Measurements from ENCODE around the gene PHLDB1. TPM values are rescaled to one million over a fixed set of nuclear protein-coding genes. Genes with fewer than 3 reads are reported as not detected.

PHLDB1 gene
- polyA plus RNA-seq, 1 of the 3 experiments (the other 2 are of a cell fraction) = 89.4 TPM

DNA sequence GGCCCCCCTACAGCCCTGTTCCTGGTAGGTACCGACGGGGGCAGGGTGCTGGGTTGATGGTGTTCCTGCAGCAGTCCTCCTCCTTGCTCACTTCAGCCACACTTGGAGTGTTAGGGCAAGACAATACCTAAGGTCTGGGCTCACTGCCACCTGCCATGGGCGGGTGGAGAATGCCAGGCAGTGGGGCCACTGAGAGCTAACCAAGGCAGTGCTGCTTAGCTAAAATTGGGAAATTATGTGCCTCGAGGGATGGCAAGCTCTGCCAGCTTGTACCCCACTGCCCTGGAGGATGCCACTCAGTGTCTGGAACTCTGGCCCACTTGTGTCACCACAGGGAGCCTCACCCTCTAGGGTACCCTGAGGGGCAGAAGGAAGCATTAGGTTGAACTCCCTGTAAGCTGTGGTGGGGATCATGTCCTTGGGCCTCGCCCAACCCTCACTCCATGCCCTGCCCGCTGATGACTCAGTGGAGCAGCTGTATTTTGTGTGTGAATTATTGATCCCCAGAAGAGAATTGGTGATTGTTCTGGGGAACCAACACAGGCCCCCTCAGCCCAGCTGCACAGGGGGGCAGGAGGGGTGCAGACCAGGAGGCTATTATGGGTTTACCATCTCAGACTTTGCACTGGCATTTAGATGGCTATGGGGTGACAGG, 17.7 kb downstream of the PHLDB1 start:
- no peak overlapping the region for H3K9ac ChIP-seq
- no peak for DNase-seq
- H3K4me2 ChIP-seq = no peak overlapping the region; the same call in 1 of the 2 replicates
- H4K20me1 ChIP-seq (ENCODE audit: insufficient read depth) = peaks cover 67% of the 10 kb centered on the region
- peaks cover 98% of the 10 kb centered on the region for H3K79me2 ChIP-seq (ENCODE audit: insufficient read depth)
- H3K27ac ChIP-seq (ENCODE audit: low read depth in 2 of 2, low read length in 1 of 2) = peak overlapping the region in 1 of 2 experiments; percentile 73; a peak in 2 of 4 replicates
- no peaks in the 10 kb centered on the region for H3K27me3 ChIP-seq (ENCODE audit: insufficient read depth)
- TF ChIP-seq, protein P1, sequence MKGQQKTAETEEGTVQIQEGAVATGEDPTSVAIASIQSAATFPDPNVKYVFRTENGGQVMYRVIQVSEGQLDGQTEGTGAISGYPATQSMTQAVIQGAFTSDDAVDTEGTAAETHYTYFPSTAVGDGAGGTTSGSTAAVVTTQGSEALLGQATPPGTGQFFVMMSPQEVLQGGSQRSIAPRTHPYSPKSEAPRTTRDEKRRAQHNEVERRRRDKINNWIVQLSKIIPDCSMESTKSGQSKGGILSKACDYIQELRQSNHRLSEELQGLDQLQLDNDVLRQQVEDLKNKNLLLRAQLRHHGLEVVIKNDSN (IDR thresholded peaks at IDR 0.05; ENCODE audit: borderline replicate concordance, low read depth) = no peak
- TF ChIP-seq RCOR1 (IDR thresholded peaks at IDR 0.05; ENCODE audit: low read length) = no peak
- no peak for TF ChIP-seq GABPA (IDR thresholded peaks at IDR 0.05; ENCODE audit: low read depth)
- TF ChIP-seq FOXJ3 (CRISPR knock-in tag; IDR thresholded peaks at IDR 0.05) = no peak
- no peak for TF ChIP-seq FOXM1 (IDR thresholded peaks at IDR 0.05; ENCODE audit: low read depth)
- TF ChIP-seq, protein P2, sequence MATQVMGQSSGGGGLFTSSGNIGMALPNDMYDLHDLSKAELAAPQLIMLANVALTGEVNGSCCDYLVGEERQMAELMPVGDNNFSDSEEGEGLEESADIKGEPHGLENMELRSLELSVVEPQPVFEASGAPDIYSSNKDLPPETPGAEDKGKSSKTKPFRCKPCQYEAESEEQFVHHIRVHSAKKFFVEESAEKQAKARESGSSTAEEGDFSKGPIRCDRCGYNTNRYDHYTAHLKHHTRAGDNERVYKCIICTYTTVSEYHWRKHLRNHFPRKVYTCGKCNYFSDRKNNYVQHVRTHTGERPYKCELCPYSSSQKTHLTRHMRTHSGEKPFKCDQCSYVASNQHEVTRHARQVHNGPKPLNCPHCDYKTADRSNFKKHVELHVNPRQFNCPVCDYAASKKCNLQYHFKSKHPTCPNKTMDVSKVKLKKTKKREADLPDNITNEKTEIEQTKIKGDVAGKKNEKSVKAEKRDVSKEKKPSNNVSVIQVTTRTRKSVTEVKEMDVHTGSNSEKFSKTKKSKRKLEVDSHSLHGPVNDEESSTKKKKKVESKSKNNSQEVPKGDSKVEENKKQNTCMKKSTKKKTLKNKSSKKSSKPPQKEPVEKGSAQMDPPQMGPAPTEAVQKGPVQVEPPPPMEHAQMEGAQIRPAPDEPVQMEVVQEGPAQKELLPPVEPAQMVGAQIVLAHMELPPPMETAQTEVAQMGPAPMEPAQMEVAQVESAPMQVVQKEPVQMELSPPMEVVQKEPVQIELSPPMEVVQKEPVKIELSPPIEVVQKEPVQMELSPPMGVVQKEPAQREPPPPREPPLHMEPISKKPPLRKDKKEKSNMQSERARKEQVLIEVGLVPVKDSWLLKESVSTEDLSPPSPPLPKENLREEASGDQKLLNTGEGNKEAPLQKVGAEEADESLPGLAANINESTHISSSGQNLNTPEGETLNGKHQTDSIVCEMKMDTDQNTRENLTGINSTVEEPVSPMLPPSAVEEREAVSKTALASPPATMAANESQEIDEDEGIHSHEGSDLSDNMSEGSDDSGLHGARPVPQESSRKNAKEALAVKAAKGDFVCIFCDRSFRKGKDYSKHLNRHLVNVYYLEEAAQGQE (IDR thresholded peaks at IDR 0.05; ENCODE audit: low read depth, low read length) = no peak
- H3K4me3 ChIP-seq (ENCODE audit: low read depth in 2 of 2, low read length in 1 of 2) = no peak overlapping the region
- CTCF ChIA-PET = interaction anchor here (1.1 to 8.1 kb wide), 3 partner anchors 20 to 34 kb away, joined by 3 to 63 read pairs (median 45); partner anchors contain the start of gene PHLDB1
- H2AFZ ChIP-seq (ENCODE audit: low read depth) = no peak overlapping the region
- 87% methylated on average over 4 of the region's 6 CpGs for WGBS (ENCODE audit: low lambda C conversion rate)
- H3K36me3 ChIP-seq (replicated peaks in 1 of 2; ENCODE audit: control insufficient read depth in 1 of 2, insufficient read depth in 2 of 2, low read length in 1 of 2) = peaks cover 46 to 47% of the 10 kb centered on the region in 2 experiments
- H3F3A ChIP-seq (replicated peaks; ENCODE audit: insufficient read depth) = peaks cover 26% of the 10 kb centered on the region
- no peaks in the 10 kb centered on the region for H3K9me2 ChIP-seq
- H3K4me1 ChIP-seq (ENCODE audit: control insufficient read depth in 1 of 2, insufficient read depth in 2 of 2, low read depth in 1 of 2, low read length in 1 of 2) = peaks cover 17 to 46% of the 10 kb centered on the region in 2 experiments; a peak in 3 of 4 replicates
- POLR2A ChIA-PET = interaction anchor here (0.7 kb wide), 1 partner anchor 12 kb away, joined by 3 read pairs; no protein-coding TSS in a partner anchor
- H3K9me3 ChIP-seq = no peaks in the 10 kb centered on the region

DNA sequence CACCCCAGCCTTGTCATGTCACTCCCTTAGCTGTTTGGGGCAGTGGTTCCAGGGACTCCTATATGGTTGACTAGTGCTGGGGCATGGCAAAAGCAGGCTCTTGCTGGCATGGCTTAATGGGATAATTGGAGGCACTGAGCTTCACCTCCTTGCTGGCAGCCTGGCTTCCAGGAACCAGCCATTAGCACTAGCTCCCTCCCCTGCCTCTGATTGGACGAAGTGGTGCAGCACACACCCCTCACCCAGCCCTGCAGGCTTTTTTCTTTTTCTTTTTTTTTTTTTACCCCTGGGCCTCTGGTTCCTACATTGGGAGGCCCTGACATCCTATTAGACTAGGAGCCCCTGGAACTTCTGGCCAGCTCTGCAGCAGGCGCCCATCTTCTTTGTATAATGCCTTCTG, 18.6 kb downstream of the PHLDB1 start:
- Histone ChIP-seq H3K4me3 (ENCODE audit: low read depth in 2 of 2, low read length in 1 of 2) (no peak overlapping the region), H3K4me1 (ENCODE audit: control insufficient read depth in 1 of 2, insufficient read depth in 2 of 2, low read depth in 1 of 2, low read length in 1 of 2) (peaks cover 8 to 40% of the 10 kb centered on the region in 2 experiments; a peak in 3 of 4 replicates)

More for the DNA sequence above, 18.6 kb downstream of the PHLDB1 start:
- Histone ChIP-seq H3K9me3 (no peaks in the 10 kb centered on the region), H3K27me3 (ENCODE audit: insufficient read depth) (no peaks in the 10 kb centered on the region), H3K9me2 (no peaks in the 10 kb centered on the region), H3K9ac (no peak overlapping the region), H3K79me2 (ENCODE audit: insufficient read depth) (peaks cover 98% of the 10 kb centered on the region), H3K36me3 (replicated peaks in 1 of 2; ENCODE audit: control insufficient read depth in 1 of 2, insufficient read depth in 2 of 2, low read length in 1 of 2) (peaks cover 51 to 52% of the 10 kb centered on the region in 2 experiments), H3K4me2 (no peak overlapping the region), H2AFZ (ENCODE audit: low read depth) (no peak overlapping the region), H4K20me1 (ENCODE audit: insufficient read depth) (peaks cover 76% of the 10 kb centered on the region), H3F3A (replicated peaks; ENCODE audit: insufficient read depth) (peaks cover 19% of the 10 kb centered on the region), H3K27ac (ENCODE audit: low read depth in 2 of 2, low read length in 1 of 2) (peak overlapping the region in 1 of 2 experiments; percentile 73; a peak in 2 of 4 replicates)
- ChIA-PET POLR2A (interaction anchor here (0.7 kb wide), 1 partner anchor 11 kb away, joined by 3 read pairs; no protein-coding TSS in a partner anchor), CTCF (interaction anchor here (0.9 to 1.1 kb wide), 2 partner anchors 17 to 34 kb away, joined by 3 to 4 read pairs; no protein-coding TSS in a partner anchor)
- peak; percentile 83 for DNase-seq
- no peak for TF ChIP-seq TEAD4 (IDR thresholded peaks at IDR 0.05; ENCODE audit: borderline replicate concordance, insufficient read depth)
- TF ChIP-seq NFIC (IDR thresholded peaks at IDR 0.05; ENCODE audit: borderline replicate concordance) = no peak
- TF ChIP-seq, protein P3, sequence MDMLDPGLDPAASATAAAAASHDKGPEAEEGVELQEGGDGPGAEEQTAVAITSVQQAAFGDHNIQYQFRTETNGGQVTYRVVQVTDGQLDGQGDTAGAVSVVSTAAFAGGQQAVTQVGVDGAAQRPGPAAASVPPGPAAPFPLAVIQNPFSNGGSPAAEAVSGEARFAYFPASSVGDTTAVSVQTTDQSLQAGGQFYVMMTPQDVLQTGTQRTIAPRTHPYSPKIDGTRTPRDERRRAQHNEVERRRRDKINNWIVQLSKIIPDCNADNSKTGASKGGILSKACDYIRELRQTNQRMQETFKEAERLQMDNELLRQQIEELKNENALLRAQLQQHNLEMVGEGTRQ (IDR thresholded peaks at IDR 0.05; ENCODE audit: borderline replicate concordance, low read depth, low read length) = no peak
- TF ChIP-seq FOXM1 (IDR thresholded peaks at IDR 0.05; ENCODE audit: low read depth) = no peak
- peak; percentile 86 for TF ChIP-seq MXI1 (IDR thresholded peaks at IDR 0.05; ENCODE audit: low read depth, low read length)
- TF ChIP-seq SMC3 (IDR thresholded peaks at IDR 0.05; ENCODE audit: low read depth, low read length) = no peak
- 0 out of 4 replicates have a peak, but pooled peaks of 1 of the 2 experiments have one; percentile 16 for TF ChIP-seq EP300 (IDR thresholded peaks at IDR 0.05; ENCODE audit: borderline replicate concordance in 1 of 2, low read depth in 1 of 2, low read length in 1 of 2)
- TF ChIP-seq RAD21 (IDR thresholded peaks at IDR 0.05; ENCODE audit: low read length) = 0 out of 2 replicates have a peak, but pooled peaks have one; percentile 18
- TF ChIP-seq RCOR1 (IDR thresholded peaks at IDR 0.05; ENCODE audit: low read length) = no peak
- WGBS (ENCODE audit: low lambda C conversion rate) = 91% methylated on average over 2 of the region's 2 CpGs

Measured in SK-N-SH (cell line).